ENCODE measurements around the gene CDK1.

- TF ChIP-seq CTCF (IDR thresholded peaks at IDR 0.05) = no peak
- TF ChIP-seq EZH2 (IDR thresholded peaks at IDR 0.05; ENCODE audit: borderline replicate concordance, insufficient read depth, low read depth, low read length, poor library complexity, severe bottlenecking) = no peak
These were observed 17.4 kb downstream of the CDK1 start for GRCh38 chr10:60795465-60796202.

Data from B cell (primary cell).